Measurements from ENCODE around the gene HIPK2.

The HIPK2 gene

GRCh38 chr7:139666501-139666900 lies 111.3 kb downstream of the HIPK2 start:
- no peak for DNase-seq

- no peak for DNase-seq
Observed at GRCh38 chr7:139664434-139664833, 113.4 kb downstream of the HIPK2 start.

- no peak for DNase-seq
Observed at GRCh38 chr7:139663608-139664177, 114.1 kb downstream of the HIPK2 start.

GRCh38 chr7:139661903-139662302 lies 115.9 kb downstream of the HIPK2 start:
- DNase-seq = no peak

GRCh38 chr7:139661043-139661440 lies 116.8 kb downstream of the HIPK2 start:
- peak; percentile 72 for DNase-seq

- DNase-seq = no peak
Observed at GRCh38 chr7:139660317-139661042, 117.3 kb downstream of the HIPK2 start.

- no peak for DNase-seq
Observed at GRCh38 chr7:139659922-139660316, 117.9 kb downstream of the HIPK2 start.

GRCh38 chr7:139658908-139659675 lies 118.7 kb downstream of the HIPK2 start:
- DNase-seq = no peak

DNA sequence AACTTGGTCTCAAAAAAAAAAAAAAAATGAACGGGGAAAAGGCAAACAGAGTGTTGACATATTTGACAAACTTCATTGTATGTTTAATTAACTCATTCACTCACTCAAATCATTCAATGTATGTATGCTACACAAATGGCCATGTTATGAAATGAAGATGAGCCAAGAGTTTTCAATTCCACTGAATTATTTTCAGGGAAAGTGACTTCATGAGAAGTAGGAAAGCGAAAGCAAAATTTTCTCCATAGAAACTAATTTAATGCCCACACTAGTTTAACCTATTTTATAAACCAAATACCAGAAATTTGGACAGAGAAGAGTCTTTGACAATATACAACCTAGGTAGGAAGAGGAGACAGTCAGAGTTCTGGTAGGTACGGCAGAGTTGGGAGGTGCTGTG lies 119.5 kb downstream of the HIPK2 start:
- no peak for DNase-seq

DNA sequence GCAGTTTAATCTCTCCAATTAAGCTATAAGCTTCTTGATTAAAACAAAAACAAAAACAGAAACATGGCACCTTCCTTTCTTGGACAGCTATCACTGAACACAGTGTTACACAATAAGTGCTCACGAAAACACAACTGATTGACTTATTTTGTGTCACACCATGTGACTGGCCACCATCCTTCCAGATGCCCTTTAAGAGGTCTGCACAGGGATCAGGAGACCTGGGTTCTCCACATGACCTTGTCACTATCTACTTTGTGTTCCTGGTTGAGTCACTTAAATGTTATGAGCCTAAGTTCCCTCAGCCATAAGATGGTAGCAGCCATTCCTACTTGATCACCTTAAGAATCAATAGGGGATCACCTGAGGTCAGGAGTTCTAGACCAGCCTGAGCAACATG lies 120.1 kb downstream of the HIPK2 start:
- DNase-seq = no peak

DNA sequence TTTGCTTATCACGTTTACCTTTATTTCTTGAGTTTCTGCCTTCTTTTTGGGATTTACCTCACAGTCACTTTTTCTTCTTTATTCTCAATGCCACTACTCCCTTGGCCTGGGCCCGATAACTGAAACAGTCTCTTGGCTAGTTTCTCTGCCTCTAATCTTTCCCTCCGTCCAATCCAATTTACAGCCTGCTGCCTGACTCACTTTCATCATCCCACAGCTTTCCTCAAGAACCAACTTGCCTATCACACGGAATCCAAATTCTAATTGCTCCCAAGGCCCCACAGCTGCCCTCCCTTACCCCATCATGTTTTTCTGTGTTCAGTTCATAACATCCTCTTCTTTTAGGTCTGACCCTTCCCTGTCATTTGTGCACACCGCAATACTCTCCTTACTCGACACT lies 121.4 kb downstream of the HIPK2 start:
- DNase-seq = no peak

- no peak for DNase-seq
Observed at GRCh38 chr7:139655305-139655704, 122.5 kb downstream of the HIPK2 start.

GRCh38 chr7:139654276-139655181 lies 123.3 kb downstream of the HIPK2 start:
- no peak for DNase-seq

- DNase-seq = no peak
Observed at GRCh38 chr7:139651914-139652313, 125.9 kb downstream of the HIPK2 start.

DNA sequence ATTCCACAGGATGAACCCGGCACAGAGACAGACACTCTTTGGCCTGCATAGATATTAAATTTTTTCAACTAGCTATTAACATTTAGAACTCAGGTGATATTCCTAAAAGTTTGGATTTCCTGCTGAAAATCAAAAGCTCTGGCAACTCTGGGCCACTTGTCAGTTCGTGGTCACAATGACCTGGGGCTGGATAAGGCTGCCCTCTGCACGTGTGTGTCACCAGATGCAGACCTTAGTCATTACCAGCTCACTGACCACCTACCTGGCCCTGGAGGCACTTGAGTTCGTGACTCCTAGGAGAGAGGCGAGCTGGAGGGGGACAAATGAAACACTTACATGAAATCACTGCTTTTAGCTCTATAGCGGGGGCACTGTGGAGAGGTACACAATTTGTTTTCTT lies 126.5 kb downstream of the HIPK2 start:
- DNase-seq = no peak

DNA sequence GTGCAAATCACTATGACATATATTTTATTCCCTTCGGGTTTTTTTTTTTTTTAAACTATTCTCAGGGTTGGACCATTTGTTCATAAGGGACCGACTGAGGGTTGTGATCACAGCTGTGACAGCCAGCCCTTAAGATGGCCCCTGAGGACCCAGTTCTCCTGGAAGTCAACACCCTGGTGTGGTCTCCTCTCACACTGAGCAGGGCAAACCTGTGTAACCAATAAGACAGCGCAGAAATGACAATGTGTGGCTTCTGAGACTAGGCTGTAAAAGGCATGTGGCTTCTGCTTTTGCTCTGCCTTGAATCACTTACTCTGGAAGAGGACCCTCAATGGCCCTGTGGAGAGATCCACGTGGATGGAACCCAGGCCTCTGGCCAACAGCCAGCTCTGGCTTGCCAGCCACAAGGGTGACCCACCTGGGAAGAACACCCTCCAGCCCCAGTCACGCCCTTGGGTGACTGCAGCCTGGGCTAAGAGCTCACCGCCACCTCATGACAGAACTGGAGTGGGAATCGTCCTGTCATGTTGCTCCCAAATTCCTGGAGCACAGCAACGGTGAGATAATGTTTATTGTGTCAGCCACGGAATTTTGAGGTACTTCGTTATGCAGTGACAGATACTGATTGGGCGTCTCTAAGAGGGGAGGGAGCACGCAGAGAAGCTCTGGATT lies 127.2 kb downstream of the HIPK2 start:
- no peak for DNase-seq

DNA sequence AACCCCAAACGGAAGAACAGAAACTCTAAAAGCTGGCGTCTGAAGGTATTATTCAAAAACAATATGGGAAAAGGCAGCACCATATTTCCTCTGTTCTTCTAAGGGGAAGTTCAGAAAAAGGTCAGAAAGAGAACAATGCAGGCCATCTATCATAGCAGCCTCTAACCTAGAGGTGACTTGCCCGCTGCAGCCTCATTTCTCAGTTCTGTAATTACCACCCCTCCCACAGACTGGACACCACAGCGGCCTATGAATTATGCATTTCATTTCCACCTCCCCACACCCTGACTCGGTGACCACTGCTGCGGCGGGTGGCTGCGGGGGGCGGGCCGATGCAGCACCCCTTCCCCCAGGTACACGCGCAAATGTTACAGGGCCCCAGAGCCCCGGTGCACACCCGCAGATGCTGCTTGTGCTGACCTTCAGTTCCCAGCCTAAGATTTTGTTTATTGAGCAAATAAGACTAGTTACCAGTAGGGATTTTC lies 128.8 kb downstream of the HIPK2 start:
- DNase-seq = no peak

GRCh38 chr7:139648391-139648861 lies 129.4 kb downstream of the HIPK2 start:
- DNase-seq = no peak

GRCh38 chr7:139647814-139648390 lies 129.9 kb downstream of the HIPK2 start:
- no peak for DNase-seq

DNA sequence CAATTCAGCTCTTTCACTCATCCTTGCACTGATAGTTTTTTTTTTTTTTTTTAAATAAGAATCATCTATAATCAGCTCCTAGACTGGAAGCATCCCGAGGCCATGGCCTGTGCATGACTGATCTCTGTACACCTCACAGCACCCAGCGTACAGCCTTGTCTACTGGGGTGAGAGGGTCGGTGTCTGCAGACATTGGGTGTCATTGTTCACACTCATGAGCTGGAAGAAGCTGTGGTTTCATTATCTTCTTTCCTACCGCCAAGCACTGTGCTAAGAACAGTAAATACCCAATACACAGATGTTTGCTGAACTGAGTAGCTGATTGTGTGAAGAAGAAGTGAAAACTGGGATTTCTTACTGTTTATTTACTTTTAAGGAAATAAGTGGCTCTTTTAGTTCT lies 130.7 kb downstream of the HIPK2 start:
- no peak for DNase-seq

- DNase-seq = no peak
Observed at GRCh38 chr7:139646566-139646965, 131.2 kb downstream of the HIPK2 start.

All from NCI-H2029 treated with DMSO at 0.1 percent for 48 hours (cell line).